Panc1 (cell line): ENCODE data around the gene PDCL2. TPM values are rescaled to one million over a fixed set of nuclear protein-coding genes. Genes with fewer than 3 reads are reported as not detected.

Experiments used
- ATAC-seq: fragments of 200-7000 bp; cut with Tn5 transposase; 2 replicates; pipeline ENCODE4 v1.9.1; 2020; ENCODE audit warnings: mild to moderate bottlenecking, moderate library complexity
- BruUV-seq: library from RNA; stranded (reverse); fragments of 400-500 nt; replicated peaks from 2 replicates; lab custom pipeline; 2021; lab: Mats Ljungman, UMichigan
- CTCF ChIA-PET: fragments of 300-600 bp; sonication (Branson Sonifier 250); formaldehyde crosslinking; loops from one replicate; lab custom pipeline; 2022; ENCODE audit warnings: antibody characterized with exemption; lab: Charles Lee
- POLR2A ChIA-PET: fragments of 300-600 bp; sonication (Branson Sonifier 250); formaldehyde crosslinking; loops from one replicate; lab custom pipeline; 2022; ENCODE audit warnings: antibody characterized with exemption; lab: Charles Lee
- DNase-seq: peaks from one replicate; pipeline ENCODE4 v3.0.0-alpha.2; 2010; ENCODE audit warnings: low read depth, low spot score
- H3K27ac ChIP-seq: 2 replicates; pipeline ENCODE4 v1.5.1; 2011; ENCODE audit warnings: mild to moderate bottlenecking, low read length, inconsistent platforms
- H3K27me3 ChIP-seq: fragments of 200-500 bp; sonication (Bioruptor generic); 2 replicates; pipeline ENCODE4 v1.6.0; 2014; ENCODE audit warnings: low read length, inconsistent platforms; ENCODE audit not compliant: control insufficient read depth, insufficient read depth
- H3K36me3 ChIP-seq: fragments of 200-500 bp; sonication (Bioruptor generic); 2 replicates; pipeline ENCODE4 v1.5.1; 2014; ENCODE audit warnings: inconsistent platforms, mild to moderate bottlenecking, low read length, moderate library complexity; ENCODE audit not compliant: control insufficient read depth, insufficient read depth
- H3K4me1 ChIP-seq: 2 replicates; pipeline ENCODE4 v1.5.1; 2011; ENCODE audit warnings: inconsistent platforms, mild to moderate bottlenecking, low read length, moderate library complexity; ENCODE audit not compliant: control insufficient read depth, insufficient read depth
- H3K4me3 ChIP-seq, 2 experiments: 2 replicates each; pipeline ENCODE4 v1.5.1; 2011 to 2012; ENCODE audit warnings: low read depth in 2 of 2, low read length in 2 of 2, mild to moderate bottlenecking in 2 of 2, inconsistent platforms in 1 of 2, moderate library complexity in 1 of 2
- H3K9me3 ChIP-seq: fragments of 200-500 bp; sonication (Bioruptor generic); 2 replicates; pipeline ENCODE4 v1.5.1; 2014; ENCODE audit warnings: low read depth, mild to moderate bottlenecking, inconsistent platforms, low read length, moderate library complexity; ENCODE audit not compliant: control insufficient read depth, insufficient read depth
- POLR2AphosphoS5 ChIP-seq: IDR thresholded peaks from 2 replicates; pipeline ENCODE4 v1.6.1; 2012; ENCODE audit warnings: mild to moderate bottlenecking, low read depth, low read length, moderate library complexity
- SIN3A ChIP-seq: IDR thresholded peaks from 2 replicates; pipeline ENCODE4 v1.6.1; 2012; ENCODE audit warnings: low read depth, mild to moderate bottlenecking, low read length, moderate library complexity, borderline replicate concordance; ENCODE audit not compliant: insufficient read depth
- TCF7L2 ChIP-seq: IDR thresholded peaks from 2 replicates; pipeline ENCODE4 v1.6.1; 2011; ENCODE audit warnings: mild to moderate bottlenecking, low read depth, low read length, inconsistent platforms
- in situ Hi-C: cut with HindIII; loops from 2 replicates; pipeline ENCODE4 v1.10.0; 2016; ENCODE audit warnings: low sequenced_read_pairs, low pct_unique_long_range_greater_than_20kb
- intact Hi-C: fragments of 100-400 bp; cut with micrococcal nuclease; formaldehyde crosslinking; loops from one replicate; pipeline ENCODE4 v1.10.0; 2022; ENCODE audit not compliant: unreplicated experiment
- total RNA-seq: library from RNA; stranded (reverse); gene quantifications from one replicate; pipeline ENCODE4 v1.2.1, GENCODE V29; 2021; ENCODE audit not compliant: unreplicated experiment
- TF ChIP-seq, protein P1 (sequence below), 2 experiments: IDR thresholded peaks; 2 replicates each; pipeline ENCODE4 v1.6.1; 2011 to 2012; ENCODE audit warnings: low read depth in 2 of 2, control low read depth in 1 of 2, low read length in 1 of 2, mild to moderate bottlenecking in 1 of 2, moderate library complexity in 1 of 2; ENCODE audit not compliant: insufficient read depth in 1 of 2
- TF ChIP-seq, protein P2 (sequence below): fragments of 450-650 bp; IDR thresholded peaks from 2 replicates; pipeline ENCODE4 v1.5.1; 2017; ENCODE audit warnings: mild to moderate bottlenecking

The PDCL2 gene
- total RNA-seq, 1 experiment from 2014 or later: not detected

DNA sequence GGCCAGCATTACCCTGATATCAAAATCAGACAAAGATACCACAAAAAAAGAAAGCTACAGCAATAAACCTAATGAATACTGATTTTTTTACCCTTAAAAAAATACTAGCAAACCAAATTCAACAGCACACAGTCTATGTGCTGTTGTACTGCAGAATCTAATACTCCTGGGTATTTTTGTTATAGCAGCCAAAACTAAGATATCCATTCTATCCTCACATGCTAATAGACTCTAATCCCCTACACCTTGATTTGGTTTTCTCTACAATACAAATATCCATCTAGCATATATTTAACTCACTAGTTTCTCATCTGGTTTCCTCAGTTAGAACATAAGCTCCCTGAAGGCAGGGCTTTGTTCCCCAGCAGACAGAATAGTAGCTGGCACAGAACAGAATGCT, 57.7 kb downstream of the PDCL2 start:
- Histone ChIP-seq H3K4me1 (no peaks in the 10 kb centered on the region), H3K27me3 (no peaks in the 10 kb centered on the region), H3K36me3 (no peaks in the 10 kb centered on the region), H3K4me3 (no peak overlapping the region), H3K9me3 (0 out of 2 replicates have a peak, but pooled peaks cover 3% of the 10 kb centered on the region), H3K27ac (no peak overlapping the region)
- in situ Hi-C loops (no loop called here), intact Hi-C loops (no loop called here)
- POLR2A ChIA-PET: no interaction called here
- CTCF ChIA-PET: no interaction called here
- TF ChIP-seq, protein P1, sequence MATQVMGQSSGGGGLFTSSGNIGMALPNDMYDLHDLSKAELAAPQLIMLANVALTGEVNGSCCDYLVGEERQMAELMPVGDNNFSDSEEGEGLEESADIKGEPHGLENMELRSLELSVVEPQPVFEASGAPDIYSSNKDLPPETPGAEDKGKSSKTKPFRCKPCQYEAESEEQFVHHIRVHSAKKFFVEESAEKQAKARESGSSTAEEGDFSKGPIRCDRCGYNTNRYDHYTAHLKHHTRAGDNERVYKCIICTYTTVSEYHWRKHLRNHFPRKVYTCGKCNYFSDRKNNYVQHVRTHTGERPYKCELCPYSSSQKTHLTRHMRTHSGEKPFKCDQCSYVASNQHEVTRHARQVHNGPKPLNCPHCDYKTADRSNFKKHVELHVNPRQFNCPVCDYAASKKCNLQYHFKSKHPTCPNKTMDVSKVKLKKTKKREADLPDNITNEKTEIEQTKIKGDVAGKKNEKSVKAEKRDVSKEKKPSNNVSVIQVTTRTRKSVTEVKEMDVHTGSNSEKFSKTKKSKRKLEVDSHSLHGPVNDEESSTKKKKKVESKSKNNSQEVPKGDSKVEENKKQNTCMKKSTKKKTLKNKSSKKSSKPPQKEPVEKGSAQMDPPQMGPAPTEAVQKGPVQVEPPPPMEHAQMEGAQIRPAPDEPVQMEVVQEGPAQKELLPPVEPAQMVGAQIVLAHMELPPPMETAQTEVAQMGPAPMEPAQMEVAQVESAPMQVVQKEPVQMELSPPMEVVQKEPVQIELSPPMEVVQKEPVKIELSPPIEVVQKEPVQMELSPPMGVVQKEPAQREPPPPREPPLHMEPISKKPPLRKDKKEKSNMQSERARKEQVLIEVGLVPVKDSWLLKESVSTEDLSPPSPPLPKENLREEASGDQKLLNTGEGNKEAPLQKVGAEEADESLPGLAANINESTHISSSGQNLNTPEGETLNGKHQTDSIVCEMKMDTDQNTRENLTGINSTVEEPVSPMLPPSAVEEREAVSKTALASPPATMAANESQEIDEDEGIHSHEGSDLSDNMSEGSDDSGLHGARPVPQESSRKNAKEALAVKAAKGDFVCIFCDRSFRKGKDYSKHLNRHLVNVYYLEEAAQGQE (IDR thresholded peaks at IDR 0.05; ENCODE audit: insufficient read depth in 1 of 2, low read depth in 2 of 2, low read length in 1 of 2): no peak
- TF ChIP-seq TCF7L2 (no peak), SIN3A (no peak), POLR2AphosphoS5 (no peak)
- TF ChIP-seq, protein P2, sequence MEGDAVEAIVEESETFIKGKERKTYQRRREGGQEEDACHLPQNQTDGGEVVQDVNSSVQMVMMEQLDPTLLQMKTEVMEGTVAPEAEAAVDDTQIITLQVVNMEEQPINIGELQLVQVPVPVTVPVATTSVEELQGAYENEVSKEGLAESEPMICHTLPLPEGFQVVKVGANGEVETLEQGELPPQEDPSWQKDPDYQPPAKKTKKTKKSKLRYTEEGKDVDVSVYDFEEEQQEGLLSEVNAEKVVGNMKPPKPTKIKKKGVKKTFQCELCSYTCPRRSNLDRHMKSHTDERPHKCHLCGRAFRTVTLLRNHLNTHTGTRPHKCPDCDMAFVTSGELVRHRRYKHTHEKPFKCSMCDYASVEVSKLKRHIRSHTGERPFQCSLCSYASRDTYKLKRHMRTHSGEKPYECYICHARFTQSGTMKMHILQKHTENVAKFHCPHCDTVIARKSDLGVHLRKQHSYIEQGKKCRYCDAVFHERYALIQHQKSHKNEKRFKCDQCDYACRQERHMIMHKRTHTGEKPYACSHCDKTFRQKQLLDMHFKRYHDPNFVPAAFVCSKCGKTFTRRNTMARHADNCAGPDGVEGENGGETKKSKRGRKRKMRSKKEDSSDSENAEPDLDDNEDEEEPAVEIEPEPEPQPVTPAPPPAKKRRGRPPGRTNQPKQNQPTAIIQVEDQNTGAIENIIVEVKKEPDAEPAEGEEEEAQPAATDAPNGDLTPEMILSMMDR: no peak
- no TSS peak for BruUV-seq
- ATAC-seq (no peak), DNase-seq (no peak)

DNA sequence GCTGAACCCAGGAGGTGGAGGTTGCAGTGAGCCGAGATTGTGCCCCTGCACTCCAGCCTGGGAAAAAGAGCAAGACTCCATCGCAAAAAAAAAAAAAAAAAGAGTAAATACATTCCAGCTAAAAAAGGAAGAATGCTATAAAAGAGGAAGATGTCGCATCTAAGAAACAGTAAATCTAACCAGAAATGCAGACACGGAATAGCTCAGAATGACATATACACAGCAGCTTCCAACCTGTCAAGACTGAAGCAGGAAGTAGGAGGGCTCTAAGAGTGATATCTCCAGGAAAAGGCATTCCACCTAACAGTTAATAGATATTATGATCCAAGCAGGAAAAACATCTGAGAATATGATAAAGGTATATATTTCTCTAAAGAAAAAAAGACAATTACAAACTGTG, 61.4 kb downstream of the PDCL2 start:
- DNase-seq (no peak), ATAC-seq (no peak)
- BruUV-seq: no TSS peak
- in situ Hi-C loops: no loop called here
- H3K4me1 ChIP-seq: no peaks in the 10 kb centered on the region
- H3K4me3 ChIP-seq: no peak overlapping the region
- intact Hi-C loops: no loop called here
- ChIA-PET POLR2A (no interaction called here), CTCF (no interaction called here)
- TF ChIP-seq SIN3A: no peak
- no peak for TF ChIP-seq POLR2AphosphoS5
- TF ChIP-seq, protein P1 (IDR thresholded peaks at IDR 0.05; ENCODE audit: insufficient read depth in 1 of 2, low read depth in 2 of 2, low read length in 1 of 2): no peak
- TF ChIP-seq, protein P2: no peak
- no peak for TF ChIP-seq TCF7L2
- H3K27me3 ChIP-seq: no peaks in the 10 kb centered on the region
- H3K9me3 ChIP-seq: no peaks in the 10 kb centered on the region
- no peak overlapping the region for H3K27ac ChIP-seq
- H3K36me3 ChIP-seq: no peaks in the 10 kb centered on the region
